Panc1 (cell line): ENCODE results near the gene HK1. TPM values are rescaled to one million over a fixed set of nuclear protein-coding genes. Genes with fewer than 3 reads are reported as not detected.

ENCODE experiments used
- ATAC-seq: fragments of 200-7000 bp; cut with Tn5 transposase; 2 replicates; pipeline ENCODE4 v1.9.1; 2020; ENCODE audit warnings: mild to moderate bottlenecking, moderate library complexity
- BruUV-seq: library from RNA; stranded (reverse); fragments of 400-500 nt; replicated peaks from 2 replicates; lab custom pipeline; 2021; lab: Mats Ljungman, UMichigan
- CTCF ChIA-PET: fragments of 300-600 bp; sonication (Branson Sonifier 250); formaldehyde crosslinking; loops from one replicate; lab custom pipeline; 2022; ENCODE audit warnings: antibody characterized with exemption; lab: Charles Lee
- POLR2A ChIA-PET: fragments of 300-600 bp; sonication (Branson Sonifier 250); formaldehyde crosslinking; loops from one replicate; lab custom pipeline; 2022; ENCODE audit warnings: antibody characterized with exemption; lab: Charles Lee
- DNase-seq: peaks from one replicate; pipeline ENCODE4 v3.0.0-alpha.2; 2010; ENCODE audit warnings: low read depth, low spot score
- H3K27ac ChIP-seq: 2 replicates; pipeline ENCODE4 v1.5.1; 2011; ENCODE audit warnings: mild to moderate bottlenecking, low read length, inconsistent platforms
- H3K27me3 ChIP-seq: fragments of 200-500 bp; sonication (Bioruptor generic); 2 replicates; pipeline ENCODE4 v1.6.0; 2014; ENCODE audit warnings: low read length, inconsistent platforms; ENCODE audit not compliant: control insufficient read depth, insufficient read depth
- H3K36me3 ChIP-seq: fragments of 200-500 bp; sonication (Bioruptor generic); 2 replicates; pipeline ENCODE4 v1.5.1; 2014; ENCODE audit warnings: inconsistent platforms, mild to moderate bottlenecking, low read length, moderate library complexity; ENCODE audit not compliant: control insufficient read depth, insufficient read depth
- H3K4me1 ChIP-seq: 2 replicates; pipeline ENCODE4 v1.5.1; 2011; ENCODE audit warnings: inconsistent platforms, mild to moderate bottlenecking, low read length, moderate library complexity; ENCODE audit not compliant: control insufficient read depth, insufficient read depth
- H3K4me3 ChIP-seq, 2 experiments: 2 replicates each; pipeline ENCODE4 v1.5.1; 2011 to 2012; ENCODE audit warnings: low read depth in 2 of 2, low read length in 2 of 2, mild to moderate bottlenecking in 2 of 2, inconsistent platforms in 1 of 2, moderate library complexity in 1 of 2
- H3K9me3 ChIP-seq: fragments of 200-500 bp; sonication (Bioruptor generic); 2 replicates; pipeline ENCODE4 v1.5.1; 2014; ENCODE audit warnings: low read depth, mild to moderate bottlenecking, inconsistent platforms, low read length, moderate library complexity; ENCODE audit not compliant: control insufficient read depth, insufficient read depth
- CTCF ChIP-seq: fragments of 450-650 bp; IDR thresholded peaks from 2 replicates; pipeline ENCODE4 v1.5.1; 2017; ENCODE audit warnings: mild to moderate bottlenecking
- POLR2AphosphoS5 ChIP-seq: IDR thresholded peaks from 2 replicates; pipeline ENCODE4 v1.6.1; 2012; ENCODE audit warnings: mild to moderate bottlenecking, low read depth, low read length, moderate library complexity
- REST ChIP-seq, 2 experiments: IDR thresholded peaks; 2 replicates each; pipeline ENCODE4 v1.6.1; 2011 to 2012; ENCODE audit warnings: low read depth in 2 of 2, control low read depth in 1 of 2, low read length in 1 of 2, mild to moderate bottlenecking in 1 of 2, moderate library complexity in 1 of 2; ENCODE audit not compliant: insufficient read depth in 1 of 2
- SIN3A ChIP-seq: IDR thresholded peaks from 2 replicates; pipeline ENCODE4 v1.6.1; 2012; ENCODE audit warnings: low read depth, mild to moderate bottlenecking, low read length, moderate library complexity, borderline replicate concordance; ENCODE audit not compliant: insufficient read depth
- TCF7L2 ChIP-seq: IDR thresholded peaks from 2 replicates; pipeline ENCODE4 v1.6.1; 2011; ENCODE audit warnings: mild to moderate bottlenecking, low read depth, low read length, inconsistent platforms
- in situ Hi-C: cut with HindIII; loops from 2 replicates; pipeline ENCODE4 v1.10.0; 2016; ENCODE audit warnings: low sequenced_read_pairs, low pct_unique_long_range_greater_than_20kb
- intact Hi-C: fragments of 100-400 bp; cut with micrococcal nuclease; formaldehyde crosslinking; loops from one replicate; pipeline ENCODE4 v1.10.0; 2022; ENCODE audit not compliant: unreplicated experiment
- total RNA-seq: library from RNA; stranded (reverse); gene quantifications from one replicate; pipeline ENCODE4 v1.2.1, GENCODE V29; 2021; ENCODE audit not compliant: unreplicated experiment

The HK1 gene
- total RNA-seq, 1 experiment from 2014 or later = 74.4 TPM

- no peak for ATAC-seq
- intact Hi-C loops = no loop called here
- peaks cover 9% of the 10 kb centered on the region; the same call in 1 of the 2 replicates for H3K27me3 ChIP-seq
- no peaks in the 10 kb centered on the region for H3K9me3 ChIP-seq
- TF ChIP-seq SIN3A (no peak), CTCF (no peak), REST (IDR thresholded peaks at IDR 0.05; ENCODE audit: insufficient read depth in 1 of 2, low read depth in 2 of 2, low read length in 1 of 2) (no peak), TCF7L2 (no peak), POLR2AphosphoS5 (no peak)
- H3K4me3 ChIP-seq = no peak overlapping the region
- ChIA-PET CTCF (no interaction called here), POLR2A (no interaction called here)
- no peaks in the 10 kb centered on the region for H3K36me3 ChIP-seq
- H3K4me1 ChIP-seq = no peaks in the 10 kb centered on the region
- no peak for DNase-seq
- BruUV-seq = no TSS peak
- in situ Hi-C loops = no loop called here
- H3K27ac ChIP-seq = no peak overlapping the region
Observed at GRCh38 chr10:69262292-69262751, 16.0 kb upstream of the HK1 start.

GRCh38 chr10:69265521-69265920 is 12.8 kb upstream of the HK1 start:
- Histone ChIP-seq H3K36me3 (no peaks in the 10 kb centered on the region), H3K9me3 (no peaks in the 10 kb centered on the region), H3K27me3 (peaks cover 9% of the 10 kb centered on the region; the same call in 1 of the 2 replicates), H3K27ac (no peak overlapping the region), H3K4me3 (no peak overlapping the region), H3K4me1 (no peaks in the 10 kb centered on the region)
- ATAC-seq (peak; percentile 62), DNase-seq (no peak)
- ChIA-PET CTCF (no interaction called here), POLR2A (no interaction called here)
- intact Hi-C loops = no loop called here
- no peak for TF ChIP-seq SIN3A
- no peak for TF ChIP-seq POLR2AphosphoS5
- no peak for TF ChIP-seq REST (IDR thresholded peaks at IDR 0.05; ENCODE audit: insufficient read depth in 1 of 2, low read depth in 2 of 2, low read length in 1 of 2)
- TF ChIP-seq CTCF = no peak
- TF ChIP-seq TCF7L2 = no peak
- BruUV-seq = no TSS peak
- in situ Hi-C loops = no loop called here
